ENCODE measurements around the gene SLC2A5. TPM values are rescaled to one million over a fixed set of nuclear protein-coding genes. Genes with fewer than 3 reads are reported as not detected.

The SLC2A5 gene
- total RNA-seq, 1 experiment from 2014 or later, result not detected

GRCh38 chr1:9085306-9085940, 16.0 kb upstream of the SLC2A5 start:
- TF ChIP-seq EZH2 (IDR thresholded peaks at IDR 0.05; ENCODE audit: low read length, unreplicated experiment) (no peak), CTCF (conservative IDR thresholded peaks at IDR 0.05; ENCODE audit: low read depth, low read length) (no peak), EZH2phosphoT487 (IDR thresholded peaks at IDR 0.05; ENCODE audit: borderline replicate concordance, low read length) (no peak)
- H2AFZ ChIP-seq (ENCODE audit: low read length), result no peak overlapping the region
- no peaks in the 10 kb centered on the region for H3K9me3 ChIP-seq (ENCODE audit: low read length)
- no peak overlapping the region for H3K9ac ChIP-seq (ENCODE audit: low read length)
- BruUV-seq (replicated peaks), result no TSS peak
- H4K20me1 ChIP-seq (ENCODE audit: low read length), result no peaks in the 10 kb centered on the region
- POLR2A ChIA-PET (ENCODE audit: unreplicated experiment), result no interaction called here
- no peak for DNase-seq
- no peak for ATAC-seq
- intact Hi-C loops (cut with micrococcal nuclease), result no loop called here
- H3K36me3 ChIP-seq (ENCODE audit: low read depth, low read length), result no peaks in the 10 kb centered on the region
- CTCF ChIA-PET, result no interaction called here
- H3K79me2 ChIP-seq (ENCODE audit: low read length), result no peaks in the 10 kb centered on the region
- 0 out of 2 replicates have a peak, but pooled peaks cover 3% of the 10 kb centered on the region for H3K27me3 ChIP-seq (ENCODE audit: low read length)
- H3K4me2 ChIP-seq (ENCODE audit: low read length), result no peak overlapping the region
- no peak overlapping the region for H3K27ac ChIP-seq (ENCODE audit: low read length)
- H3K9me2 ChIP-seq (replicated peaks; ENCODE audit: low read length), result no peaks in the 10 kb centered on the region
- H3F3A ChIP-seq (ENCODE audit: low read length, unreplicated experiment), result no peaks in the 10 kb centered on the region
- H3K4me3 ChIP-seq (ENCODE audit: low read length), result no peak overlapping the region
- peaks cover 13% of the 10 kb centered on the region for H3K4me1 ChIP-seq (ENCODE audit: insufficient read depth, low read length)

GRCh38 chr1:9084906-9085305, 15.5 kb upstream of the SLC2A5 start:
- Histone ChIP-seq H3K27ac (ENCODE audit: low read length) (no peak overlapping the region), H3K4me2 (ENCODE audit: low read length) (no peak overlapping the region), H2AFZ (ENCODE audit: low read length) (no peak overlapping the region), H4K20me1 (ENCODE audit: low read length) (no peaks in the 10 kb centered on the region), H3F3A (ENCODE audit: low read length, unreplicated experiment) (no peaks in the 10 kb centered on the region), H3K9ac (ENCODE audit: low read length) (no peak overlapping the region), H3K79me2 (ENCODE audit: low read length) (no peaks in the 10 kb centered on the region), H3K36me3 (ENCODE audit: low read depth, low read length) (no peaks in the 10 kb centered on the region), H3K9me3 (ENCODE audit: low read length) (no peaks in the 10 kb centered on the region), H3K9me2 (replicated peaks; ENCODE audit: low read length) (no peaks in the 10 kb centered on the region), H3K4me1 (ENCODE audit: insufficient read depth, low read length) (peaks cover 17% of the 10 kb centered on the region), H3K27me3 (ENCODE audit: low read length) (0 out of 2 replicates have a peak, but pooled peaks cover 3% of the 10 kb centered on the region), H3K4me3 (ENCODE audit: low read length) (no peak overlapping the region)
- intact Hi-C loops (cut with micrococcal nuclease), result no loop called here
- ATAC-seq (no peak), DNase-seq (peak; percentile 18)
- no peak for TF ChIP-seq CTCF (conservative IDR thresholded peaks at IDR 0.05; ENCODE audit: low read depth, low read length)
- no peak for TF ChIP-seq EZH2phosphoT487 (IDR thresholded peaks at IDR 0.05; ENCODE audit: borderline replicate concordance, low read length)
- no peak for TF ChIP-seq EZH2 (IDR thresholded peaks at IDR 0.05; ENCODE audit: low read length, unreplicated experiment)
- ChIA-PET CTCF (no interaction called here), POLR2A (ENCODE audit: unreplicated experiment) (no interaction called here)
- no TSS peak for BruUV-seq (replicated peaks)

- Histone ChIP-seq H3K9me3 (ENCODE audit: low read length) (no peaks in the 10 kb centered on the region), H3K4me1 (ENCODE audit: insufficient read depth, low read length) (peaks cover 34% of the 10 kb centered on the region), H3F3A (ENCODE audit: low read length, unreplicated experiment) (no peaks in the 10 kb centered on the region), H3K9ac (ENCODE audit: low read length) (0 out of 2 replicates have a peak overlapping the region, but pooled peaks have one; percentile 6), H4K20me1 (ENCODE audit: low read length) (no peaks in the 10 kb centered on the region), H3K79me2 (ENCODE audit: low read length) (no peaks in the 10 kb centered on the region), H3K27ac (ENCODE audit: low read length) (peak overlapping the region; percentile 60), H3K4me3 (ENCODE audit: low read length) (no peak overlapping the region), H3K27me3 (ENCODE audit: low read length) (no peaks in the 10 kb centered on the region), H2AFZ (ENCODE audit: low read length) (no peak overlapping the region), H3K4me2 (ENCODE audit: low read length) (no peak overlapping the region), H3K9me2 (replicated peaks; ENCODE audit: low read length) (no peaks in the 10 kb centered on the region), H3K36me3 (ENCODE audit: low read depth, low read length) (no peaks in the 10 kb centered on the region)
- POLR2A ChIA-PET (ENCODE audit: unreplicated experiment), result no interaction called here
- DNase-seq (no peak), ATAC-seq (no peak)
- no peak for TF ChIP-seq CTCF (conservative IDR thresholded peaks at IDR 0.05; ENCODE audit: low read depth, low read length)
- TF ChIP-seq EZH2 (IDR thresholded peaks at IDR 0.05; ENCODE audit: low read length, unreplicated experiment), result no peak
- no peak for TF ChIP-seq EZH2phosphoT487 (IDR thresholded peaks at IDR 0.05; ENCODE audit: borderline replicate concordance, low read length)
- CTCF ChIA-PET, result no interaction called here
- BruUV-seq (replicated peaks), result no TSS peak
- intact Hi-C loops (cut with micrococcal nuclease), result no loop called here
Observed at GRCh38 chr1:9081473-9081872, 12.0 kb upstream of the SLC2A5 start.

Measured in PC-3 (cell line).